ENCODE results near the gene CCDC12.

The CCDC12 gene

GRCh38 chr3:46998852-46999515 lies 22.4 kb upstream of the CCDC12 start:
- H3K23ac ChIP-seq (ENCODE audit: low read length), result no peak overlapping the region
- H2AK5ac ChIP-seq (ENCODE audit: low read length), result no peak overlapping the region
- no peak overlapping the region for H2BK120ac ChIP-seq (ENCODE audit: low read depth, low read length)
- H3K4ac ChIP-seq (ENCODE audit: low read depth, low read length), result no peak overlapping the region
- no peaks in the 10 kb centered on the region for H3K4me1 ChIP-seq (ENCODE audit: control insufficient read depth, low read depth, low read length)
- H2BK5ac ChIP-seq (ENCODE audit: low read length), result no peak overlapping the region
- no peaks in the 10 kb centered on the region for H3K36me3 ChIP-seq (ENCODE audit: control insufficient read depth, insufficient read depth, low read length)
- no peak overlapping the region for H3K4me3 ChIP-seq (ENCODE audit: low read length)
- no peak overlapping the region for H3K27ac ChIP-seq (ENCODE audit: low read depth, low read length)
- no peak overlapping the region for H3K9ac ChIP-seq (ENCODE audit: low read length)
- no peak overlapping the region for H4K8ac ChIP-seq (ENCODE audit: low read depth, low read length)
- DNase-seq, result no peak
- H4K5ac ChIP-seq (ENCODE audit: low read length), result no peak overlapping the region
- no CpG with 5 or more reads among the region's 22 CpGs for WGBS (ENCODE audit: extremely low coverage, insufficient coverage, low lambda C conversion rate)
- no peak overlapping the region for H2BK15ac ChIP-seq (replicated peaks; ENCODE audit: low read depth)
- no peaks in the 10 kb centered on the region for H3K27me3 ChIP-seq (ENCODE audit: insufficient read depth, low read length, poor library complexity)
- H3K4me2 ChIP-seq (ENCODE audit: low read length), result no peak overlapping the region
- H3K79me1 ChIP-seq (ENCODE audit: low read length), result no peaks in the 10 kb centered on the region
- no peak overlapping the region for H3K18ac ChIP-seq (ENCODE audit: low read length)
- peak overlapping the region; percentile 49 for H3K56ac ChIP-seq (ENCODE audit: low read length)
- no peaks in the 10 kb centered on the region for H3K79me2 ChIP-seq (ENCODE audit: control insufficient read depth, insufficient read depth, low read length)

DNA sequence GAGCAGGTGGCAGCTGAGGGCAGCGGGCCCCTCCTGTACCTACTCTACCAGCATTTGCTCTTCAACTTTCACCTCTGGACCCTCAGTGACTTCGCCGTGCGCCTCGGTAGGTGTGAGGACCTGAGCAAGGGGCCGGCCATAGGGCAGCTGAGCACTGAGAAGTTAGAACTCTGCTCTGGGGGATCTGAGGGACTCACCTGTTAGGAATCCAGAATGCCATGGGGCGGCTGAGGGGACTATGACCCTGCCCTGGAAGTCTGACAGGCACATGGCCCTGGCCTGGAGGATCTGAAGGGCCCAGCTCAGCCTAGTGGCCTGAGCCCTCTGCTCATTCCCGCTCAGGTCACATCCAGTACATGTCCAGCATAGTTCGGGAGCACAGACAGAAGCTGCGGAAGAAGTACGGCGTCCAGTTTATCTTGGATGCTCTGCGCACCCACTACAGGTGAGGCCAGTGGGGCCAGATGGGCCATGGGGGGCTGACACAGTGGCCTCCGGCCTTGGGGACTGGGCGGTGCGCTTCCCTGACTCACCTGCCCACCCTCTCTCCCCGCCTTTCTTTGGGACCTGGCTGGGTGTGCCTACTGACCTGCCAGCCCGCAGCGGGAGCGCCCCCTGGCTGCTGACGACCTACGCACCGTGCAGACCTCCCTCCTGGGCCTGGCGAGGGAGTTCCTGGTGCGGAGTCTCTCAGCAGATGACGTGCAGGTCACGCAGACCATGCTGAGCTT lies 21.7 kb upstream of the CCDC12 start:
- Histone ChIP-seq H3K18ac (ENCODE audit: low read length) (no peak overlapping the region), H3K4me3 (ENCODE audit: low read length) (no peak overlapping the region), H2AK5ac (ENCODE audit: low read length) (no peak overlapping the region), H3K27ac (ENCODE audit: low read depth, low read length) (no peak overlapping the region), H3K9ac (ENCODE audit: low read length) (no peak overlapping the region), H2BK5ac (ENCODE audit: low read length) (no peak overlapping the region), H3K23ac (ENCODE audit: low read length) (no peak overlapping the region), H3K27me3 (ENCODE audit: insufficient read depth, low read length, poor library complexity) (no peaks in the 10 kb centered on the region), H3K4me2 (ENCODE audit: low read length) (no peak overlapping the region), H3K36me3 (ENCODE audit: control insufficient read depth, insufficient read depth, low read length) (no peaks in the 10 kb centered on the region), H3K56ac (ENCODE audit: low read length) (peak overlapping the region; percentile 49), H3K4me1 (ENCODE audit: control insufficient read depth, low read depth, low read length) (no peaks in the 10 kb centered on the region), H4K8ac (ENCODE audit: low read depth, low read length) (no peak overlapping the region), H2BK120ac (ENCODE audit: low read depth, low read length) (no peak overlapping the region), H2BK15ac (replicated peaks; ENCODE audit: low read depth) (no peak overlapping the region), H3K79me2 (ENCODE audit: control insufficient read depth, insufficient read depth, low read length) (no peaks in the 10 kb centered on the region), H3K79me1 (ENCODE audit: low read length) (no peaks in the 10 kb centered on the region), H4K5ac (ENCODE audit: low read length) (no peak overlapping the region), H3K4ac (ENCODE audit: low read depth, low read length) (no peak overlapping the region)
- DNase-seq, result peak; percentile 89
- no CpG with 5 or more reads among the region's 27 CpGs for WGBS (ENCODE audit: extremely low coverage, insufficient coverage, low lambda C conversion rate)

DNA sequence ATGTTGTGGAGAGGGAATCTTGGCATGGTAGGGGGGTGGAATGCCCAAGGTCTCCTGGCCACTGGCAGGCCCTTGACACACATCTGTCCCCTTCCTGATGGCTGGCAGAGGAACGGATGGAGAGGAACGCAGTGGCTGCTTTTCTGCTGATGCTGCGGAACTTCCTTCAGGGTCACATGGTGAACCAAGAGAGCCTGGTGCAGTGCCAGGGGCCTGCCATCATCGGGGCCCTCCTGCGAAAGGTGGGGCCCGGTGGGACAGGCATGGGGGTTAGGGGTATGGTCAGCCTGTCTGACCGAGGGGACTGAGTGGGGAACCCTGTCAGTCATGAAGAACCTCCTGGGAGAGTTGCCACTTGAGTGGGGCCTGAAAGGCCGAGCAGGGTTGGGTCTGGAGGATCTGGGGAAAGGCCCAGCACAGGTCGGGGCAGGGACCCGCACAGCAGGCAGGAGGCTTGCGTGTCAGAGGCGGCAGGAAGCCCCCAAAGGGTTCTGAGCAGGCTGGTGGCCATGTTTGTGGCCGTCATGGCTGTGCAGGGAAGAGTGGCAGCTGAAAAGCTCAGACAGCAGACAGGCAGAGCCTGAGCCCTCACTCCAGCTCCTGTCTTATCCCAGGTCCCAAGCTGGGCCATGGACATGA lies 21.0 kb upstream of the CCDC12 start:
- H3K56ac ChIP-seq (ENCODE audit: low read length), result no peak overlapping the region

GRCh38 chr3:46996689-46997452 lies 20.3 kb upstream of the CCDC12 start:
- no peak overlapping the region for H3K27ac ChIP-seq (ENCODE audit: low read depth, low read length)
- H3K4me1 ChIP-seq (ENCODE audit: control insufficient read depth, low read depth, low read length), result no peaks in the 10 kb centered on the region
- H3K4ac ChIP-seq (ENCODE audit: low read depth, low read length), result no peak overlapping the region
- H2BK120ac ChIP-seq (ENCODE audit: low read depth, low read length), result no peak overlapping the region
- no peaks in the 10 kb centered on the region for H3K36me3 ChIP-seq (ENCODE audit: control insufficient read depth, insufficient read depth, low read length)
- no peak overlapping the region for H3K18ac ChIP-seq (ENCODE audit: low read length)
- H4K8ac ChIP-seq (ENCODE audit: low read depth, low read length), result no peak overlapping the region
- H3K79me2 ChIP-seq (ENCODE audit: control insufficient read depth, insufficient read depth, low read length), result no peaks in the 10 kb centered on the region
- DNase-seq, result no peak
- H2BK5ac ChIP-seq (ENCODE audit: low read length), result no peak overlapping the region
- H3K27me3 ChIP-seq (ENCODE audit: insufficient read depth, low read length, poor library complexity), result no peaks in the 10 kb centered on the region
- H2BK15ac ChIP-seq (replicated peaks; ENCODE audit: low read depth), result no peak overlapping the region
- H3K23ac ChIP-seq (ENCODE audit: low read length), result no peak overlapping the region
- no CpG with 5 or more reads among the region's 12 CpGs for WGBS (ENCODE audit: extremely low coverage, insufficient coverage, low lambda C conversion rate)
- H3K56ac ChIP-seq (ENCODE audit: low read length), result no peak overlapping the region
- no peak overlapping the region for H3K4me2 ChIP-seq (ENCODE audit: low read length)
- H2AK5ac ChIP-seq (ENCODE audit: low read length), result no peak overlapping the region
- no peak overlapping the region for H3K4me3 ChIP-seq (ENCODE audit: low read length)
- H4K5ac ChIP-seq (ENCODE audit: low read length), result no peak overlapping the region
- H3K79me1 ChIP-seq (ENCODE audit: low read length), result no peaks in the 10 kb centered on the region
- no peak overlapping the region for H3K9ac ChIP-seq (ENCODE audit: low read length)

More for the DNA sequence above, 21.0 kb upstream of the CCDC12 start:
- no peak overlapping the region for H3K27ac ChIP-seq (ENCODE audit: low read depth, low read length)
- H2BK5ac ChIP-seq (ENCODE audit: low read length), result no peak overlapping the region
- H3K27me3 ChIP-seq (ENCODE audit: insufficient read depth, low read length, poor library complexity), result no peaks in the 10 kb centered on the region
- no CpG with 5 or more reads among the region's 13 CpGs for WGBS (ENCODE audit: extremely low coverage, insufficient coverage, low lambda C conversion rate)
- no peaks in the 10 kb centered on the region for H3K4me1 ChIP-seq (ENCODE audit: control insufficient read depth, low read depth, low read length)
- H2BK15ac ChIP-seq (replicated peaks; ENCODE audit: low read depth), result no peak overlapping the region
- no peaks in the 10 kb centered on the region for H3K36me3 ChIP-seq (ENCODE audit: control insufficient read depth, insufficient read depth, low read length)
- no peak overlapping the region for H3K4ac ChIP-seq (ENCODE audit: low read depth, low read length)
- H3K18ac ChIP-seq (ENCODE audit: low read length), result no peak overlapping the region
- H3K79me1 ChIP-seq (ENCODE audit: low read length), result no peaks in the 10 kb centered on the region
- H3K9ac ChIP-seq (ENCODE audit: low read length), result no peak overlapping the region
- no peak overlapping the region for H3K4me2 ChIP-seq (ENCODE audit: low read length)
- H3K23ac ChIP-seq (ENCODE audit: low read length), result no peak overlapping the region
- no peak for DNase-seq
- no peak overlapping the region for H4K5ac ChIP-seq (ENCODE audit: low read length)
- no peak overlapping the region for H2BK120ac ChIP-seq (ENCODE audit: low read depth, low read length)
- no peak overlapping the region for H2AK5ac ChIP-seq (ENCODE audit: low read length)
- H3K4me3 ChIP-seq (ENCODE audit: low read length), result no peak overlapping the region
- H4K8ac ChIP-seq (ENCODE audit: low read depth, low read length), result no peak overlapping the region
- no peaks in the 10 kb centered on the region for H3K79me2 ChIP-seq (ENCODE audit: control insufficient read depth, insufficient read depth, low read length)

- no CpG with 5 or more reads among the region's 22 CpGs for WGBS (ENCODE audit: extremely low coverage, insufficient coverage, low lambda C conversion rate)
- H4K8ac ChIP-seq (ENCODE audit: low read depth, low read length), result no peak overlapping the region
These were observed 19.5 kb upstream of the CCDC12 start for GRCh38 chr3:46995901-46996562.

More at GRCh38 chr3:46995901-46996562, 19.5 kb upstream of the CCDC12 start:
- no peak overlapping the region for H3K9ac ChIP-seq (ENCODE audit: low read length)
- H3K4ac ChIP-seq (ENCODE audit: low read depth, low read length), result no peak overlapping the region
- DNase-seq, result no peak
- no peak overlapping the region for H2BK5ac ChIP-seq (ENCODE audit: low read length)
- H3K56ac ChIP-seq (ENCODE audit: low read length), result no peak overlapping the region
- H3K27ac ChIP-seq (ENCODE audit: low read depth, low read length), result no peak overlapping the region
- H3K4me2 ChIP-seq (ENCODE audit: low read length), result no peak overlapping the region
- no peaks in the 10 kb centered on the region for H3K79me1 ChIP-seq (ENCODE audit: low read length)
- no peaks in the 10 kb centered on the region for H3K4me1 ChIP-seq (ENCODE audit: control insufficient read depth, low read depth, low read length)
- no peaks in the 10 kb centered on the region for H3K79me2 ChIP-seq (ENCODE audit: control insufficient read depth, insufficient read depth, low read length)
- no peak overlapping the region for H4K5ac ChIP-seq (ENCODE audit: low read length)
- H3K4me3 ChIP-seq (ENCODE audit: low read length), result no peak overlapping the region
- no peaks in the 10 kb centered on the region for H3K36me3 ChIP-seq (ENCODE audit: control insufficient read depth, insufficient read depth, low read length)
- no peak overlapping the region for H2BK120ac ChIP-seq (ENCODE audit: low read depth, low read length)
- H3K27me3 ChIP-seq (ENCODE audit: insufficient read depth, low read length, poor library complexity), result no peaks in the 10 kb centered on the region
- no peak overlapping the region for H3K18ac ChIP-seq (ENCODE audit: low read length)
- no peak overlapping the region for H2AK5ac ChIP-seq (ENCODE audit: low read length)
- no peak overlapping the region for H3K23ac ChIP-seq (ENCODE audit: low read length)
- no peak overlapping the region for H2BK15ac ChIP-seq (replicated peaks; ENCODE audit: low read depth)

Measured in mesendoderm (in vitro differentiated cells).